Loucy (cell line): ENCODE measurements around the gene HEPACAM.

Experiments
- H2AFZ ChIP-seq: fragments of 200-600 bp; sonication (generic); 2 replicates; pipeline ENCODE4 v1.6.0; 2016; ENCODE audit warnings: antibody characterized with exemption, mild to moderate bottlenecking, low read length, moderate library complexity
- H3F3A ChIP-seq: fragments of 200-600 bp; 2 replicates; pipeline ENCODE4 v1.6.0; 2016; ENCODE audit warnings: antibody characterized with exemption, low read depth, mild to moderate bottlenecking
- H3K27me3 ChIP-seq: fragments of 200-600 bp; sonication (generic); 2 replicates; pipeline ENCODE4 v1.6.1; 2014; ENCODE audit warnings: low read length, mild to moderate bottlenecking; ENCODE audit not compliant: insufficient read depth, poor library complexity, severe bottlenecking
- H3K36me3 ChIP-seq: fragments of 200-600 bp; sonication (generic); 2 replicates; pipeline ENCODE4 v1.6.1; 2016; ENCODE audit warnings: low read length; ENCODE audit not compliant: insufficient read depth
- H3K4me1 ChIP-seq: fragments of 200-600 bp; sonication (generic); 2 replicates; pipeline ENCODE4 v1.5.1; 2014; ENCODE audit warnings: low read length, mild to moderate bottlenecking; ENCODE audit not compliant: insufficient read depth, poor library complexity, severe bottlenecking
- H3K4me2 ChIP-seq: fragments of 200-600 bp; sonication (generic); 2 replicates; pipeline ENCODE4 v1.6.0; 2014; ENCODE audit warnings: antibody characterized with exemption, low read length, low read depth, mild to moderate bottlenecking; ENCODE audit not compliant: poor library complexity, severe bottlenecking
- H3K4me3 ChIP-seq: fragments of 200-600 bp; sonication (generic); 2 replicates; pipeline ENCODE4 v1.5.1; 2014; ENCODE audit warnings: low read length, mild to moderate bottlenecking, mixed read lengths; ENCODE audit not compliant: poor library complexity, severe bottlenecking
- H3K79me2 ChIP-seq: fragments of 200-600 bp; sonication (generic); 2 replicates; pipeline ENCODE4 v1.6.1; 2014; ENCODE audit warnings: low read length; ENCODE audit not compliant: insufficient read depth
- H3K9ac ChIP-seq: fragments of 200-600 bp; sonication (generic); 2 replicates; pipeline ENCODE4 v1.6.0; 2014; ENCODE audit warnings: mild to moderate bottlenecking, low read depth, low read length, moderate library complexity; ENCODE audit not compliant: poor library complexity, severe bottlenecking
- H3K9me2 ChIP-seq: fragments of 200-600 bp; sonication (generic); replicated peaks from 2 replicates; pipeline ENCODE4 v1.6.1; 2016; ENCODE audit warnings: low read depth, low read length, mixed read lengths
- H3K9me3 ChIP-seq: fragments of 200-600 bp; sonication (generic); 2 replicates; pipeline ENCODE4 v1.6.1; 2014; ENCODE audit warnings: mild to moderate bottlenecking, antibody characterized with exemption, low read length, low read depth; ENCODE audit not compliant: insufficient read depth
- H4K20me1 ChIP-seq: fragments of 200-600 bp; sonication (generic); 2 replicates; pipeline ENCODE4 v1.6.0; 2014; ENCODE audit warnings: antibody characterized with exemption, low read length, mild to moderate bottlenecking; ENCODE audit not compliant: insufficient read depth, poor library complexity, severe bottlenecking
- EZH2phosphoT487 ChIP-seq: fragments of 200-600 bp; IDR thresholded peaks from 2 replicates; pipeline ENCODE4 v1.6.1; 2018; ENCODE audit warnings: antibody characterized with exemption, mild to moderate bottlenecking, moderate library complexity, borderline replicate concordance
- TF ChIP-seq, protein P1 (sequence below): fragments of 200-600 bp; sonication (generic); conservative IDR thresholded peaks from 2 replicates; pipeline ENCODE4 v1.5.1; 2014; ENCODE audit warnings: mild to moderate bottlenecking, antibody characterized with exemption, low read length

Gene HEPACAM

DNA sequence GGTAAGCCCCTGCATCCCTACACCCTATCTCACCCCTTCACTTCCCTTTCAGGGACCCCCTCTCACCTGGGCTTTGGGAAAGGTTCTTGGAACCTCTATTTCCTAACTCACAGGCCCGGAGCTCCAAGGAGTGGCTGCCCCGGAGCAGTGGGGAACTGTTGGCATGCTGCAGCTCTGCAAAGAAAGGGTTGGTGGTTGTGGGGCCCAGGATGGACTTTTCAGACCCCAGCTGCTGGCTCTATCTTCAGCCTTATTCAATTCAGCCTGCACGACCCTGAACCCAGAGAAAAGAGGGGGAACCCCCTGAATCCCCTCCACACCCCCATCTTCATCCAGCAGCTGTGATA, 48.2 kb downstream of the HEPACAM start:
- no peaks in the 10 kb centered on the region for H3K9me3 ChIP-seq
- no peaks in the 10 kb centered on the region for H3F3A ChIP-seq
- no peak overlapping the region for H3K9ac ChIP-seq
- H3K36me3 ChIP-seq: no peaks in the 10 kb centered on the region
- H3K27me3 ChIP-seq: no peaks in the 10 kb centered on the region
- TF ChIP-seq, protein P1, sequence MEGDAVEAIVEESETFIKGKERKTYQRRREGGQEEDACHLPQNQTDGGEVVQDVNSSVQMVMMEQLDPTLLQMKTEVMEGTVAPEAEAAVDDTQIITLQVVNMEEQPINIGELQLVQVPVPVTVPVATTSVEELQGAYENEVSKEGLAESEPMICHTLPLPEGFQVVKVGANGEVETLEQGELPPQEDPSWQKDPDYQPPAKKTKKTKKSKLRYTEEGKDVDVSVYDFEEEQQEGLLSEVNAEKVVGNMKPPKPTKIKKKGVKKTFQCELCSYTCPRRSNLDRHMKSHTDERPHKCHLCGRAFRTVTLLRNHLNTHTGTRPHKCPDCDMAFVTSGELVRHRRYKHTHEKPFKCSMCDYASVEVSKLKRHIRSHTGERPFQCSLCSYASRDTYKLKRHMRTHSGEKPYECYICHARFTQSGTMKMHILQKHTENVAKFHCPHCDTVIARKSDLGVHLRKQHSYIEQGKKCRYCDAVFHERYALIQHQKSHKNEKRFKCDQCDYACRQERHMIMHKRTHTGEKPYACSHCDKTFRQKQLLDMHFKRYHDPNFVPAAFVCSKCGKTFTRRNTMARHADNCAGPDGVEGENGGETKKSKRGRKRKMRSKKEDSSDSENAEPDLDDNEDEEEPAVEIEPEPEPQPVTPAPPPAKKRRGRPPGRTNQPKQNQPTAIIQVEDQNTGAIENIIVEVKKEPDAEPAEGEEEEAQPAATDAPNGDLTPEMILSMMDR: no peak
- TF ChIP-seq EZH2phosphoT487: no peak
- no peaks in the 10 kb centered on the region for H3K4me1 ChIP-seq
- no peak overlapping the region for H3K4me2 ChIP-seq
- H3K79me2 ChIP-seq: no peaks in the 10 kb centered on the region
- H4K20me1 ChIP-seq: no peaks in the 10 kb centered on the region
- no peak overlapping the region for H3K4me3 ChIP-seq
- H3K9me2 ChIP-seq: no peaks in the 10 kb centered on the region
- no peak overlapping the region for H2AFZ ChIP-seq

DNA sequence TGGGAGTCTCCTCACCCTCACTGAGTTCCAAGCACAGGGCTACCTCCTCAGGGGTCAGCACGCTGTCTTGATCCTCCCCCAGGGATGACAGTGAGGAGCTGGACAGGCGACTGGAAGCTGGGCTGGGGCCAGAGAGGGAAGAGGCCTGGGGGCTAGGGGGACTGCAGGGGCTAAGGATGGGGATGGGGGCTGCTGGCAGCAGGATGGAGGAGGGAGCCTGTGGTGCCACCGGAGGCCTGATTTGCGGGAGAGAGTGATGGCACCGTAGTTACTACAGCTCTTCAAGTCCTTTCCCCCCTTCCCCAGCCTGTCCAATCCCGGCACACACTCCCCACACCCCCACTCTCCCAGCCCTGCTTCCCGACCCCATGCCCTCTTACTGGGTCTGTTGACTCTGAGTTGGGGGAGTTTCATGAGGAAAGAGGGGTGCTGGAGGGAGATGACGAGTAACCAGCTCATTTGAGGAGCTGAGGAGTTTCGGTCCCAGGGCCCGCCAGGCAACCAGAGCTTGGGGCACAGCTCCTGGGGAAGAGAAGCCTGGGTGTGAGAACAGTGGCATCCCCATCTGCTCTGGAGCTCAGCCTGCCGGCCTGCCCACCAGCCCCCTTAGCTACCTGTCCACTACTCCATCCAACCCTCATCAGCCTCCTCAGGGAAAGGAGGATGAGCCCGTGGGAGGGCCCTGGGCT, 48.7 kb downstream of the HEPACAM start:
- no peaks in the 10 kb centered on the region for H3K9me2 ChIP-seq
- H2AFZ ChIP-seq: no peak overlapping the region
- H3K36me3 ChIP-seq: no peaks in the 10 kb centered on the region
- H3K4me2 ChIP-seq: no peak overlapping the region
- no peak overlapping the region for H3K4me3 ChIP-seq
- H3K4me1 ChIP-seq: no peaks in the 10 kb centered on the region
- no peak for TF ChIP-seq EZH2phosphoT487
- TF ChIP-seq, protein P1: no peak
- no peaks in the 10 kb centered on the region for H3K9me3 ChIP-seq
- H3K79me2 ChIP-seq: no peaks in the 10 kb centered on the region
- no peaks in the 10 kb centered on the region for H4K20me1 ChIP-seq
- no peaks in the 10 kb centered on the region for H3K27me3 ChIP-seq
- no peak overlapping the region for H3K9ac ChIP-seq
- no peaks in the 10 kb centered on the region for H3F3A ChIP-seq

DNA sequence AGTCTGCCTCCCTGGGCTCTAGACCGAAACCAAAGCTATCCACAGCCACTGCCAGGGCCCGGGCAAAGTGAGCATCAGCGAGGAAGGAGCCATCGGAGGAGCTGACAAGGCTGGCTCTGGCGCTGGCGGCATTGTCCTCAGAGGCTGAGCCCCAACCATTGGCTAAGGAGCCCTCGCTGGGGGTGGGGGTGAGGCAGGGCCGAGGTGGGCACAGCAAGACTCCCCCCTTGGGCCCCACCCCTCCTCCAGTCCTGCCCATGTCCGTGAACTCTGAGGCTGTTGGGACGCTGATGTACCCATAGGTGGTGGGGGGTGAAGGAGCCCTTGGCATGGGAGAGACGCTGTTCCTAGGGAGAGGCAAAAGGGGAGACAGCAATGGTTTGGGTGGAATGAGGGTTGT, 49.4 kb downstream of the HEPACAM start:
- Histone ChIP-seq H3K9me2 (no peaks in the 10 kb centered on the region), H3F3A (no peaks in the 10 kb centered on the region), H3K4me3 (no peak overlapping the region), H3K9me3 (no peaks in the 10 kb centered on the region), H3K9ac (no peak overlapping the region), H2AFZ (no peak overlapping the region), H4K20me1 (no peaks in the 10 kb centered on the region), H3K4me2 (no peak overlapping the region), H3K27me3 (no peaks in the 10 kb centered on the region), H3K36me3 (no peaks in the 10 kb centered on the region), H3K79me2 (no peaks in the 10 kb centered on the region), H3K4me1 (no peaks in the 10 kb centered on the region)
- TF ChIP-seq, protein P1: no peak
- TF ChIP-seq EZH2phosphoT487: no peak
